DOHH2 (cell line): ENCODE data around the gene MAPK4.

Experiments used
- CTCF ChIP-seq: fragments of 200-600 bp; sonication (generic); IDR thresholded peaks from one replicate; pipeline ENCODE4 v1.5.1; 2014; ENCODE audit warnings: antibody characterized with exemption, mild to moderate bottlenecking, low read depth, low read length; ENCODE audit not compliant: poor library complexity, severe bottlenecking
- EZH2phosphoT487 ChIP-seq: fragments of 200-600 bp; sonication (generic); IDR thresholded peaks from 2 replicates; pipeline ENCODE4 v1.6.1; 2017; ENCODE audit warnings: borderline replicate concordance, mild to moderate bottlenecking, antibody characterized with exemption, low read length, moderate library complexity, mixed read lengths

- no peak for TF ChIP-seq CTCF
- no peak for TF ChIP-seq EZH2phosphoT487
Observed at GRCh38 chr18:50651334-50651733, 91.4 kb downstream of the MAPK4 start.
